HFF-Myc (cell line): ENCODE measurements around the gene EFR3B.

Experiments used
- DNase-seq: peaks from one replicate; pipeline ENCODE4 v3.0.0-alpha.2; 2011; ENCODE audit warnings: low read depth; ENCODE audit errors: extremely low read depth
- H3K4me3 ChIP-seq: replicated peaks from 2 replicates; pipeline ENCODE4 v1.5.1; 2011; ENCODE audit warnings: low read depth, mild to moderate bottlenecking, control low read depth, low read length
- CTCF ChIP-seq: IDR thresholded peaks from 2 replicates; pipeline ENCODE4 v1.5.1; 2012; ENCODE audit warnings: mild to moderate bottlenecking, low read depth, low read length, control low read depth; ENCODE audit errors: missing control alignments

EFR3B gene

GRCh38 chr2:25201794-25202193, 159.9 kb downstream of the EFR3B start:
- DNase-seq, result no peak
- no peak for TF ChIP-seq CTCF
- H3K4me3 ChIP-seq, result no peak overlapping the region

GRCh38 chr2:25202275-25202674, 160.4 kb downstream of the EFR3B start:
- TF ChIP-seq CTCF, result no peak
- DNase-seq, result no peak
- no peak overlapping the region for H3K4me3 ChIP-seq

GRCh38 chr2:25204190-25204838, 162.4 kb downstream of the EFR3B start:
- no peak for DNase-seq
- H3K4me3 ChIP-seq, result no peak overlapping the region
- no peak for TF ChIP-seq CTCF

GRCh38 chr2:25207078-25207545, 165.2 kb downstream of the EFR3B start:
- DNase-seq, result no peak
- H3K4me3 ChIP-seq, result no peak overlapping the region
- TF ChIP-seq CTCF, result no peak
